ENCODE results near the gene DCHS1.

The DCHS1 gene

GRCh38 chr11:6627762-6628241 is 27.8 kb downstream of the DCHS1 start:
- no peak for TF ChIP-seq CTCF (IDR thresholded peaks at IDR 0.05; ENCODE audit: low read depth, low read length)
- Histone ChIP-seq H3K9me3 (ENCODE audit: severe bottlenecking) (no peaks in the 10 kb centered on the region), H3K36me3 (peaks cover 62% of the 10 kb centered on the region), H3K27me3 (ENCODE audit: insufficient read depth, low read depth, severe bottlenecking) (no peaks in the 10 kb centered on the region), H3K27ac (no peak overlapping the region), H3K4me3 (ENCODE audit: low read depth, low read length) (no peak overlapping the region)
- no peak for DNase-seq

GRCh38 chr11:6626971-6627761 is 28.4 kb downstream of the DCHS1 start:
- Histone ChIP-seq H3K27me3 (ENCODE audit: insufficient read depth, low read depth, severe bottlenecking) (no peaks in the 10 kb centered on the region), H3K4me3 (ENCODE audit: low read depth, low read length) (no peak overlapping the region), H3K36me3 (peaks cover 55% of the 10 kb centered on the region), H3K9me3 (ENCODE audit: severe bottlenecking) (no peaks in the 10 kb centered on the region), H3K27ac (no peak overlapping the region)
- no peak for TF ChIP-seq CTCF (IDR thresholded peaks at IDR 0.05; ENCODE audit: low read depth, low read length)
- no peak for DNase-seq

- H3K36me3 ChIP-seq, result peaks cover 43% of the 10 kb centered on the region
- TF ChIP-seq CTCF (IDR thresholded peaks at IDR 0.05; ENCODE audit: low read depth, low read length), result no peak
- H3K4me3 ChIP-seq (ENCODE audit: low read depth, low read length), result no peak overlapping the region
- no peak for DNase-seq
- no peak overlapping the region for H3K27ac ChIP-seq
- H3K9me3 ChIP-seq (ENCODE audit: severe bottlenecking), result no peaks in the 10 kb centered on the region
- H3K27me3 ChIP-seq (ENCODE audit: insufficient read depth, low read depth, severe bottlenecking), result no peaks in the 10 kb centered on the region
Measured at GRCh38 chr11:6625832-6626420, 29.7 kb downstream of the DCHS1 start.

GRCh38 chr11:6625156-6625831 is 30.3 kb downstream of the DCHS1 start:
- no peak for TF ChIP-seq CTCF (IDR thresholded peaks at IDR 0.05; ENCODE audit: low read depth, low read length)
- no peaks in the 10 kb centered on the region for H3K9me3 ChIP-seq (ENCODE audit: severe bottlenecking)
- peaks cover 39% of the 10 kb centered on the region for H3K36me3 ChIP-seq
- no peaks in the 10 kb centered on the region for H3K27me3 ChIP-seq (ENCODE audit: insufficient read depth, low read depth, severe bottlenecking)
- no peak for DNase-seq
- H3K4me3 ChIP-seq (ENCODE audit: low read depth, low read length), result no peak overlapping the region
- no peak overlapping the region for H3K27ac ChIP-seq

- Histone ChIP-seq H3K27ac (no peak overlapping the region), H3K27me3 (ENCODE audit: insufficient read depth, low read depth, severe bottlenecking) (no peaks in the 10 kb centered on the region), H3K36me3 (peaks cover 33% of the 10 kb centered on the region), H3K9me3 (ENCODE audit: severe bottlenecking) (no peaks in the 10 kb centered on the region), H3K4me3 (ENCODE audit: low read depth, low read length) (no peak overlapping the region)
- TF ChIP-seq CTCF (IDR thresholded peaks at IDR 0.05; ENCODE audit: low read depth, low read length), result no peak
- DNase-seq, result no peak
Measured at GRCh38 chr11:6623391-6624363, 31.9 kb downstream of the DCHS1 start.
